Measurements from ENCODE around the gene FHIT.

The FHIT gene

DNA sequence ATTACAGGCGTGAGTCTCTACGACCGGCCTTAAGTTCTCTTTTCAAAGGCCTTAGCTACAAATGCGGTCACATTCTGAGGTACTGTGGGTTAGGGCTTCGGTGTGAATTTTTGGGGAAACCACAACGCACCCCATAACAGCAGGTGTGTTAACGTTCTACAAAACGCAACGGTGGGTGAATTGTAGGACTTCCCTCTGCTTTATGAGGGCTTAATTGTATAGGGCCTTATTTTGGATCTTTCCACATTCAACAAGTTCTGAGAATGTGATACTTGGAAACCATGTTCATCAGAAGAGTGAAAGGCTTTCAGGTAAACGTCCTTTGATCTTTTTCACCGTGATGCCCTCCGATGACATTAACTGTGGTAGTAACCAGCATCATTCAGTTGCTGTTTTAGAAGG, 1202.8 kb downstream of the FHIT start:
- TF ChIP-seq, protein P1, sequence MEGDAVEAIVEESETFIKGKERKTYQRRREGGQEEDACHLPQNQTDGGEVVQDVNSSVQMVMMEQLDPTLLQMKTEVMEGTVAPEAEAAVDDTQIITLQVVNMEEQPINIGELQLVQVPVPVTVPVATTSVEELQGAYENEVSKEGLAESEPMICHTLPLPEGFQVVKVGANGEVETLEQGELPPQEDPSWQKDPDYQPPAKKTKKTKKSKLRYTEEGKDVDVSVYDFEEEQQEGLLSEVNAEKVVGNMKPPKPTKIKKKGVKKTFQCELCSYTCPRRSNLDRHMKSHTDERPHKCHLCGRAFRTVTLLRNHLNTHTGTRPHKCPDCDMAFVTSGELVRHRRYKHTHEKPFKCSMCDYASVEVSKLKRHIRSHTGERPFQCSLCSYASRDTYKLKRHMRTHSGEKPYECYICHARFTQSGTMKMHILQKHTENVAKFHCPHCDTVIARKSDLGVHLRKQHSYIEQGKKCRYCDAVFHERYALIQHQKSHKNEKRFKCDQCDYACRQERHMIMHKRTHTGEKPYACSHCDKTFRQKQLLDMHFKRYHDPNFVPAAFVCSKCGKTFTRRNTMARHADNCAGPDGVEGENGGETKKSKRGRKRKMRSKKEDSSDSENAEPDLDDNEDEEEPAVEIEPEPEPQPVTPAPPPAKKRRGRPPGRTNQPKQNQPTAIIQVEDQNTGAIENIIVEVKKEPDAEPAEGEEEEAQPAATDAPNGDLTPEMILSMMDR (conservative IDR thresholded peaks at IDR 0.05; ENCODE audit: low read depth) = no peak
- ChIA-PET CTCF (no interaction called here), POLR2A (ENCODE audit: low non-redundant PET) (no interaction called here)
- DNase-seq (ENCODE audit: low spot score) = no peak
- no peak overlapping the region for H3K27ac ChIP-seq

DNA sequence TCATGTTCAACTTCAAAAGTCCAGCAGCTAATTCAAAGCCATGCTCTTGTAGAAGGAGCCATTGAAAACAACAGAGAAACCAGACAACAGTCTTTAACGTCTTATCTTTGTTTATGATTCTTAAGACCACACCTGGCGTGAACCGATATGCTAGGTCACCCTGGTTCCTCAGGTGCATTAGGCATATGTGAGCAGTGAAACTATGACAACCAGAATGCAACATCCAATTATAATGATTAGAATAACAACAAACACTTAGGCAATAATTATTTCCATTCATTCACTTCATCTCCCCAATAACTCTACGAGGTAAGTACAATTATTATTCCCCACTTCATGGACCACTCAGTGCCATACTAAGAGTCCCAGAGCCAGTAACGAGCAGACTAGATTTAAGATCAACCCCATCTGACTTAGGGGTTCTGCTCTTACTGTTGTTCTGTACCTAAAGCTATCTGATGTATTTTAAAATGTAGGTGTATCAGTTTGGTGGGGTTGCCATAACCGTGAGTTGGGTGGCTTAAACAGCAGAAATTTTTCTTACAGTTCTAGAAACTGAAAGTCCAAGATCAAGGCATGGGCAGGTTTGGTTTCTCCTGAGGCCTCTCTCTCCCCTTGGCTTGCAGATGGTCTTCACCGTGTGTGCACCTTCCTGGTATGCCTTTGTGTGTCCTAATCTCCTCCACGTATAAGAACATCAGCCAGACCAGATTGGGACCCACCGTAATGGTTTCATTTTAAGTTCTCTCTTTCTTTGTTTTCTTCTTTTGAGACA, 1203.6 kb downstream of the FHIT start:
- POLR2A ChIA-PET (ENCODE audit: low non-redundant PET) = no interaction called here

DNA sequence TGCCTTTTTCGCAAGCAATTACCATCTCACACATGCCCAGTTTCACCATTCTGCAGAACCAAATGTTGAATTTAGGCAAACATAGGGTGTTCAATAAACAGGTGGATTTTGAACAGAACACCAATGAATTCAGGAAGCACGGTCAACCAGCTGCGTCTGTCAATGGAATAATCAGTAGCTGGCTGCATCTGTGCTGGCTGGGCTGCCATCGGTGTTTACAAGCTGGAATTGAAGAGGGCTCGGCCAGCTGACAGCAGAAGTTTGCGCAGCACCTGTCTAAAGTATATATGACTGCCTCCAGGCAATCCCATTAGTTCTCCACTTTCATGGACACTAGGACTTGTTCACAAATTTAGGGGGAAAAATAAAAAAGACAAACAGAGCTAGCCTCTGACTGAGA, 1205.0 kb downstream of the FHIT start:
- ChIA-PET POLR2A (ENCODE audit: low non-redundant PET) (no interaction called here), CTCF (no interaction called here)
- TF ChIP-seq, protein P1 (conservative IDR thresholded peaks at IDR 0.05; ENCODE audit: low read depth) = no peak
- H3K27ac ChIP-seq = no peak overlapping the region
- no peak for DNase-seq (ENCODE audit: low spot score)

More for the DNA sequence above, 1203.6 kb downstream of the FHIT start:
- DNase-seq (ENCODE audit: low spot score) = no peak
- CTCF ChIA-PET = no interaction called here
- H3K27ac ChIP-seq = no peak overlapping the region
- TF ChIP-seq, protein P1 (conservative IDR thresholded peaks at IDR 0.05; ENCODE audit: low read depth) = no peak

DNA sequence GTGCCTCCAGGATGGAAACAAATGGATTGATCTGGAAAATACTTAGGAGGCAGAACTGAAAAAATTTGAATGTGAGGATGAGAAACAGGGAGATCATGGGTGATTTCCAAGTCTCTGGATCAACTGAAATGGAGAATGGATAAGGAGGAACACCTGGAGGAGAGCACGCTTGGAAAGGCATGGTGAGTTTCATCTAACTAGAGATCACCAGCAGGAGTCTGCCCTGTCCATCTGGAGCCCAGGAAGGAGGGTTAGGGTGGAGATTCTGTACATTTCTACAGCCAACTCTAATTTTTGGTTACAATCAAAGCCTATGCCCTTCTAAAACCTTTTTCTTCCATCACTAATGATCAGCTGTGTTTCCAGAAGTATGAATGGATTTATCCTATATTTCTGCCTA, 1205.6 kb downstream of the FHIT start:
- TF ChIP-seq, protein P1 (conservative IDR thresholded peaks at IDR 0.05; ENCODE audit: low read depth) = no peak
- ChIA-PET CTCF (no interaction called here), POLR2A (ENCODE audit: low non-redundant PET) (no interaction called here)
- DNase-seq (ENCODE audit: low spot score) = no peak
- no peak overlapping the region for H3K27ac ChIP-seq

DNA sequence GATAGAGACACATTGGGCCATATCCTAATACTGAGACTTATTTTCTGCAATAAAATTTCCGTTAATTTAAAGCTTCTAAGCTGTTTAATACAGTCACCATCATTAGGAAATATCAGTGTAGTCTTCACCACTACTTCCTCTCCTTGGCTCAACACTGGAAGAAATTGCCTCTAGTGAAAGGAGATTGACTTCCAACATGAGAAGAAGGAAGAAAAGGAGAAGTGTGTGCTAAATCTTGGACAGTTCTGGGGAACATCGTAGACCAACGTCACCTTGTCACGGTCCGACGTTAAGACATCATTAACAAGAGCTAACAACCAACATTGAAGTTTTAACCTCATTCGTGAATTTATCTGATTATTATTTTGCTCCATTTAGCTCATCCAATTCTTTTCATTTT, 1214.4 kb downstream of the FHIT start:
- H3K27ac ChIP-seq = no peak overlapping the region
- POLR2A ChIA-PET (ENCODE audit: low non-redundant PET) = no interaction called here
- DNase-seq (ENCODE audit: low spot score) = no peak
- CTCF ChIA-PET = no interaction called here
- TF ChIP-seq, protein P1 (conservative IDR thresholded peaks at IDR 0.05; ENCODE audit: low read depth) = no peak

DNA sequence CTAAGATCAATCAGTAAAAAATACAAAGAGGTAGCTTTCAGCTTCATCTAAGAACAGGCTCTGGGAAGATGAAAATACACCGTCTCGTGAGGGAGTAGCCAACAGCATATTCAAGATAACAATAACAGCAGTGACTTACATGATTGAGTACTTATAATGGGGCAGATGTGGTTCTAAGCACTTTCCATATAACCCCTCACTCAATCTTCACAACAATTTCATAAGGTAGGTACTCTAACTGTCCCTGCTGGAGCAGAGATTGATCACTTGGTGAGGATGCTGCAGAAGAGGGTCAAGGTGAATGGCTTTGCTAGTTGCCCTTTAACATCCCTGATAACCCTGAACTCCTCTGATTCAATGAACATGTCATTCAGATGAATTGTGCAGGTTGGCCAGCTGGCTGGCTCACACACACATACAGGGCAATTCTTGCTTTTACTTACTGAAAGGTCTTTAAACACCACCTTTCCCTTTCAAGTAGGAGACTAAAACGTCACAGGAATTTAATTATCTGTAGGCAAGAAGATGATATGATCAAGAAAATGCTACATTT, 1217.3 kb downstream of the FHIT start:
- TF ChIP-seq, protein P1 (conservative IDR thresholded peaks at IDR 0.05; ENCODE audit: low read depth) = no peak
- DNase-seq (ENCODE audit: low spot score) = no peak
- CTCF ChIA-PET = no interaction called here
- no peak overlapping the region for H3K27ac ChIP-seq
- POLR2A ChIA-PET (ENCODE audit: low non-redundant PET) = no interaction called here
